ENCODE measurements around the gene TM4SF20. TPM values are rescaled to one million over a fixed set of nuclear protein-coding genes. Genes with fewer than 3 reads are reported as not detected.

Gene TM4SF20
- total RNA-seq, 1 donor = 1.1 TPM

DNA sequence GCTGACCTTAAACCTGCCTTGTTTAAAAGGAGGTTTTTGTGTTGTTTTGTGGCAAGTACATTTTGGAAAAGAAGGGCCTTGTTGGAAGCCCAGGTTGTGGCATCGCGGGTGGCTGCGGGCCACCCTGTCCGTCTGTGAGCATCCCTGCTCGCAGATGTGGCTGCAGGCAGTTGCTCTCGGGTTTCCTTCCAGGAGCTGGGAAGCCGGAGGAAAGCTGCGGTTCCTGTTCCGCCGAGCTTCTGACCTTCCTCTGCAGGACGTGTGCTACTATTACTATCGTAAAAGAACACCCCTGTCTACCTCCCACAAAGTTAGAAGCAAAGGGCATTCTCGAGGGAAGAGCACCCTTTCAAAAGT is 53.3 kb downstream of the TM4SF20 start:
- Histone ChIP-seq H3K27me3 (ENCODE audit: insufficient read depth, low read length) (no peaks in the 10 kb centered on the region), H3K79me2 (ENCODE audit: insufficient read depth, low read length) (peaks cover 60% of the 10 kb centered on the region), H3K4me2 (ENCODE audit: insufficient read depth, low read length) (peak overlapping the region; percentile 92), H3K4me3 (ENCODE audit: insufficient read depth, low read length) (peak overlapping the region; percentile 86), H2AFZ (ENCODE audit: low read length) (peak overlapping the region; percentile 83), H3K9me3 (ENCODE audit: low read depth, low read length) (no peaks in the 10 kb centered on the region), H3K36me3 (ENCODE audit: insufficient read depth, low read length) (peaks cover 9% of the 10 kb centered on the region), H4K20me1 (ENCODE audit: insufficient read depth, low read length) (peaks cover 2% of the 10 kb centered on the region), H3K4me1 (ENCODE audit: insufficient read depth, low read length) (peaks cover 20% of the 10 kb centered on the region), H3K27ac (ENCODE audit: low read depth, low read length) (peak overlapping the region; percentile 67)
- no peak for TF ChIP-seq CTCF (IDR thresholded peaks at IDR 0.05; ENCODE audit: extremely low read depth, low read depth, low read length)
- DNase-seq (ENCODE audit: insufficient read length, low spot score, missing footprints) = peak; percentile 74

GRCh38 chr2:227324995-227325838 is 53.9 kb downstream of the TM4SF20 start, which contains the start of gene MFF:
MFF (plus strand) TSS chr2:227325251; CDS start chr2:227330666, 5,415 bp downstream.
- H3K4me1 ChIP-seq (ENCODE audit: insufficient read depth, low read length) = peaks cover 20% of the 10 kb centered on the region
- peaks cover 55% of the 10 kb centered on the region for H3K79me2 ChIP-seq (ENCODE audit: insufficient read depth, low read length)
- peak within 1 kb of the TSS; percentile 86 for H3K4me3 ChIP-seq (ENCODE audit: insufficient read depth, low read length)
- H3K4me2 ChIP-seq (ENCODE audit: insufficient read depth, low read length) = peak within 1 kb of the TSS; percentile 92
- H3K27me3 ChIP-seq (ENCODE audit: insufficient read depth, low read length) = no peaks in the 10 kb centered on the region
- H3K27ac ChIP-seq (ENCODE audit: low read depth, low read length) = peak within 1 kb of the TSS; percentile 67
- TF ChIP-seq CTCF (IDR thresholded peaks at IDR 0.05; ENCODE audit: extremely low read depth, low read depth, low read length) = peak; percentile 11
- peaks cover 2% of the 10 kb centered on the region for H4K20me1 ChIP-seq (ENCODE audit: insufficient read depth, low read length)
- no peaks in the 10 kb centered on the region for H3K9me3 ChIP-seq (ENCODE audit: low read depth, low read length)
- peaks cover 5% of the 10 kb centered on the region for H3K36me3 ChIP-seq (ENCODE audit: insufficient read depth, low read length)
- H2AFZ ChIP-seq (ENCODE audit: low read length) = peak within 1 kb of the TSS; percentile 95
- peak; percentile 96 for DNase-seq (ENCODE audit: insufficient read length, low spot score, missing footprints)

GRCh38 chr2:227324642-227324994 is 54.5 kb downstream of the TM4SF20 start:
- Histone ChIP-seq H3K4me2 (ENCODE audit: insufficient read depth, low read length) (peak overlapping the region; percentile 92), H3K4me3 (ENCODE audit: insufficient read depth, low read length) (peak overlapping the region; percentile 86), H2AFZ (ENCODE audit: low read length) (peak overlapping the region; percentile 95), H3K9me3 (ENCODE audit: low read depth, low read length) (no peaks in the 10 kb centered on the region), H3K4me1 (ENCODE audit: insufficient read depth, low read length) (peaks cover 20% of the 10 kb centered on the region), H3K36me3 (ENCODE audit: insufficient read depth, low read length) (no peaks in the 10 kb centered on the region), H3K27me3 (ENCODE audit: insufficient read depth, low read length) (no peaks in the 10 kb centered on the region), H3K27ac (ENCODE audit: low read depth, low read length) (peak overlapping the region; percentile 67), H3K79me2 (ENCODE audit: insufficient read depth, low read length) (peaks cover 49% of the 10 kb centered on the region), H4K20me1 (ENCODE audit: insufficient read depth, low read length) (peaks cover 2% of the 10 kb centered on the region)
- TF ChIP-seq CTCF (IDR thresholded peaks at IDR 0.05; ENCODE audit: extremely low read depth, low read depth, low read length) = no peak
- DNase-seq (ENCODE audit: insufficient read length, low spot score, missing footprints) = peak; percentile 90

DNA sequence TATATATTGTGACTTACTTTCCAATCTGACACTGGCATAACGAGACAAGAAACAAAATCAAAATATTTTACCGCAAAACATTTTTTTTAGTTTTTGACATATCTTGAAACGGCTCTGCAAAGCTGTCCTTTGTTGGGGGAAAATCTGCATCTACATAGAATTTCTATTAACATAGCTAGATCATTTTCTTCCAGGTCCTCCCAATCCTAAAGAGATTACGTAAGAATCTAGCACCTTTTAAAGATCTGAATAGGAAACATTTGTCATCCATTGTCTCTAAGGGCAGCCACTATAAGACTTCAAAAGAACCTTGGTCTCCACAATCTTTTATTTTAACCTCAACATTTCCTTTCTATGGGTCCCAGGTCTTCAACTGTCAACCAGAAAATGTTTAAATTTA is 55.3 kb downstream of the TM4SF20 start:
- Histone ChIP-seq H3K27ac (ENCODE audit: low read depth, low read length) (no peak overlapping the region), H2AFZ (ENCODE audit: low read length) (no peak overlapping the region), H3K4me2 (ENCODE audit: insufficient read depth, low read length) (no peak overlapping the region), H3K9me3 (ENCODE audit: low read depth, low read length) (no peaks in the 10 kb centered on the region), H3K4me1 (ENCODE audit: insufficient read depth, low read length) (peaks cover 20% of the 10 kb centered on the region), H4K20me1 (ENCODE audit: insufficient read depth, low read length) (peaks cover 2% of the 10 kb centered on the region), H3K79me2 (ENCODE audit: insufficient read depth, low read length) (peaks cover 41% of the 10 kb centered on the region), H3K4me3 (ENCODE audit: insufficient read depth, low read length) (no peak overlapping the region), H3K27me3 (ENCODE audit: insufficient read depth, low read length) (no peaks in the 10 kb centered on the region), H3K36me3 (ENCODE audit: insufficient read depth, low read length) (no peaks in the 10 kb centered on the region)
- TF ChIP-seq CTCF (IDR thresholded peaks at IDR 0.05; ENCODE audit: extremely low read depth, low read depth, low read length) = no peak
- DNase-seq (ENCODE audit: insufficient read length, low spot score, missing footprints) = no peak
